PC-3 (cell line): Measurements from ENCODE around the gene SLC44A1.

Source experiments
- CTCF ChIP-seq: fragments of 300-600 bp; sonication (generic); conservative IDR thresholded peaks from 2 replicates; pipeline ENCODE4 v1.5.1; 2017; ENCODE audit warnings: antibody characterized with exemption, low read depth, mild to moderate bottlenecking, low read length
- EZH2 ChIP-seq: fragments of 300-600 bp; sonication (generic); IDR thresholded peaks from one replicate; pipeline ENCODE4 v1.6.1; 2017; ENCODE audit warnings: antibody characterized with exemption, mild to moderate bottlenecking, low read length; ENCODE audit not compliant: unreplicated experiment
- EZH2phosphoT487 ChIP-seq: fragments of 300-600 bp; sonication (generic); IDR thresholded peaks from 2 replicates; pipeline ENCODE4 v1.6.1; 2018; ENCODE audit warnings: mild to moderate bottlenecking, antibody characterized with exemption, low read length, borderline replicate concordance

GRCh38 chr9:105264380-105264779 is 19.9 kb downstream of the SLC44A1 start:
- TF ChIP-seq CTCF = no peak
- TF ChIP-seq EZH2 = no peak
- TF ChIP-seq EZH2phosphoT487 = no peak
